Stimulated activated CD4-positive, alpha-beta T cell treated with anti-CD3 and anti-CD28 coated beads, Interleukin-1b, Interleukin-23, amount 100 ng/mL, for 48 hours (primary cell): ENCODE data around the gene WDR47.
"Not testable (repeated sequence)": the region's sequence is repeated elsewhere in the genome, so short reads cannot be mapped to it uniquely, and the experiment has no call there.

ENCODE experiments used
- DNase-seq: peaks from one replicate; pipeline ENCODE4 v3.0.0-alpha.2; 2020

WDR47 gene

GRCh38 chr1:108961752-108962486 lies 80.0 kb downstream of the WDR47 start:
- DNase-seq: no peak

GRCh38 chr1:108961198-108961597 lies 80.7 kb downstream of the WDR47 start:
- no peak for DNase-seq

- no peak for DNase-seq
Observed at GRCh38 chr1:108960719-108961118, 81.2 kb downstream of the WDR47 start.

- DNase-seq: no peak
Observed at GRCh38 chr1:108957888-108958287, 84.0 kb downstream of the WDR47 start.

- DNase-seq: no peak
Observed at GRCh38 chr1:108955881-108956280, 86.0 kb downstream of the WDR47 start.

GRCh38 chr1:108955111-108955510 lies 86.8 kb downstream of the WDR47 start:
- DNase-seq: no peak

GRCh38 chr1:108953452-108953851 lies 88.5 kb downstream of the WDR47 start:
- no peak for DNase-seq

GRCh38 chr1:108951242-108951641 lies 90.7 kb downstream of the WDR47 start:
- no peak for DNase-seq

GRCh38 chr1:108949044-108949443 lies 92.9 kb downstream of the WDR47 start:
- no peak for DNase-seq

- DNase-seq: no peak
Observed at GRCh38 chr1:108947871-108948525, 93.9 kb downstream of the WDR47 start.

GRCh38 chr1:108936170-108936569 lies 105.7 kb downstream of the WDR47 start:
- DNase-seq: no peak

GRCh38 chr1:108933944-108934343 lies 108.0 kb downstream of the WDR47 start:
- DNase-seq: no peak

- DNase-seq: not testable (repeated sequence)
Observed at GRCh38 chr1:108927565-108927964, 114.3 kb downstream of the WDR47 start.

- no peak for DNase-seq
Observed at GRCh38 chr1:108925920-108926319, 116.0 kb downstream of the WDR47 start.
